ENCODE measurements around the gene EGF.

EGF gene

DNA sequence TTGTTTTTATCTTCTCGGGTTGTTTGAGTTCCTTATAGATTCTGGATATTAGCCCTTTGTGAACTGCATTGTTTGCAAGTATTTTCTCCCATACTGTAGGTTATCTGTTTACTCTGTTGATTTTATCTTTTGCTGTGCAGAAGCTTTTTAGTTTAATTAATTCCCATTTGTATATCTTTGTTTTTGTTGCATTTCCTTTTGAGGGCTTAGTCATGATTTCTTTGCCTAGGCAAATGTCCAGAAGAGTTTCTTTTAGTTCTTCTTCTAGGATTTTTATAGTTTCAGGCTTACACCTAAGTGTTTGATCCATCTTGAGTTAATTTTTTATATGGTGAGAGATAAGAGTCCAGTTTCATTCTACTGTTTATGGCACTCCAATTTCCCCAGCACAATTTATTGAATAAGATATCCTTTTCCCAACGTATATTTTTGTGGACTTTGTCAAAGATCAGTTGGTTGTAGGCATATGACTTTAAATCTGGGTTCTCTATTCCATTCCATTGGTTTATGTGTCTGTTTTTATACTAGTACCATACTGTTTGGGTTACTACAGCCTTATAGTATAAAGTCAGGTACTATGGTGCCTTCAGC, 54.3 kb downstream of the EGF start:
- no peak for DNase-seq

GRCh38 chr4:109967798-109968520, 55.3 kb downstream of the EGF start:
- no peak for DNase-seq

GRCh38 chr4:109969087-109969486, 56.4 kb downstream of the EGF start:
- DNase-seq, result no peak

DNA sequence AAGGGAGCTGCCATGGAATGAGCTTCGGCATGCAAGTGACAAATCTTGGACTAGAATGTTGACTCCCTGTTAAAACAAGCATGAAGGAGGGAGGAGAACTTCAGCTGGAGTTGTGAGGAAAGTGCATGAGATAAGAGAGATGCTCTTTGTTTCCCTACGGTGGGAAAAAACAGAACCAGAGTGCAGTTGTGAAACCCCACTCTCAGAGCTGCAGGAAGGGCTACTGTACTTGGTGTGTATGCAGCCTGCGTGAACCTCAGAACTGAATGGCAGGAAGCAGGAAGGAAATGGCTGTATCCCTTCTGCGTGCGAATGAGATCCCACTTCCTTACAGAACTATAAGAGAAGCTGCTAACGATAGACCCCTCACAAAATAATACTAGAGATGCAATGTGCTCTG, 57.2 kb downstream of the EGF start:
- DNase-seq, result no peak

- no peak for DNase-seq
These were observed 60.3 kb downstream of the EGF start for GRCh38 chr4:109972786-109973528.

DNA sequence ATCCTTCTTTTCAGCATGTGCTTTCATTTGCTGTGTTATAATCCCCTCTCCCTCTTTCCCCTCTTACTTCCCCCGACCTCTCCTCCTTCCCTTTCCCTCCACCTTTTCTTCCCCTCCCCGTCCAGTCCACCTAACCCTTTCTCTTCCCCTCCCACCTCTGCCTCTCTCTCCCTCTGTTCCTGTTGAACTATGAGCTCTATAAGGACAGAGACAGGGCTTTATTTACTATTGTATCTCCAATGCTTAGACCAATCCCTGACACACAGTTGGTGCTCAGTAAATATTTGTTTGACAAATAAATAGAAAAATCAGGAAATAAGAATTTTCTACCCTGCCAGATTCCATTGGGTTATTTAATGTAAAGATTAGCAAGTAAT, 60.8 kb downstream of the EGF start:
- no peak for DNase-seq

- DNase-seq, result no peak
These were observed 63.5 kb downstream of the EGF start for GRCh38 chr4:109976189-109976588.

DNA sequence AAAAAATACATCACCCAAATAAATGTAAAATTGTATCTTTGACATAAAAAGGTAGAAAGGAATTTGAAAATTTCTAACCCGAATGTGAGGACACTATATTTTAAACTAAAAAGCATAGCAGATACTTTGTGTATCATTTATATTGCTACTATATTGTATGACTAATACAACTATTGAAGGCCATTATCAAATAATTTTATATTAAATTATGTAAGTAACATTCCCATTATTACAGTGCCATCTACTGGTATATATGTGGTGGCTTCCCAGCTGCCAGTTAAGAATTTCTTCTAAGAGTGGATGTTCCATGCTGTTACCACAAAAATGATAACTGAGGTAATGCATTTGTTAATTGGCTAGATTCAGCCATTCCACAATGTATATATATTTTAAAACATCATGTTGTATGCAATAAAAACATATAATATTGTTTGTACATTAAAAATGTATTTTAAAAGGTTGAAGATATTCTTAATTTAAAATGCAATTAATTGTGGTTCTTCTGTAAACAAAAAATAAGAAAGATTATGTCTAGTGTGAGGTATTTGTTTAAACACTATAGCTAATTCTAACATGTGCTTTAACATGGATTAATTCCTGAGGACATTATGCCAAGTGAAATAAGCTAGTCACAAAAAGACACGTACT, 65.3 kb downstream of the EGF start:
- no peak for DNase-seq

- DNase-seq, result no peak
These were observed 66.2 kb downstream of the EGF start for GRCh38 chr4:109978704-109979454.

- no peak for DNase-seq
These were observed 67.4 kb downstream of the EGF start for GRCh38 chr4:109979920-109980717.

GRCh38 chr4:109981936-109982335, 69.3 kb downstream of the EGF start:
- DNase-seq, result no peak

DNA sequence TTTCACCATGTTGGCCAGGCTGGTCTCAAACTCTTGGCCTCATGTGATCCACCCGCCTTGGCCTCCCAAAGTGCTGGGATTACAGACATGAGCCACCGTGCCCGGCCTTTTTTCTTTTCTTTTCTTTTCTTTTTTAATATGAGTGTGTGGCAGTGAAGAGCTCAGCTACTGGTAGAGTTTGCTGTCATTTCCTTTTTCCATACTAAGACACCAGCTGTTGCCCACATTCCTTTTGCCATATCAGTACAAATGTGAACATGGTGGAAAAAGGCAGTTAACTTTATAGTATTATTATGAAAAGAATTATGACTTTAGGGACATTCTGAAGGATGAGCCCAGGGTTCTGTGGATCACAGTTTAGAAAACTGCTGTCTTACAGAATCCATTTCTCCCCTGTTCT, 69.8 kb downstream of the EGF start:
- no peak for DNase-seq

DNA sequence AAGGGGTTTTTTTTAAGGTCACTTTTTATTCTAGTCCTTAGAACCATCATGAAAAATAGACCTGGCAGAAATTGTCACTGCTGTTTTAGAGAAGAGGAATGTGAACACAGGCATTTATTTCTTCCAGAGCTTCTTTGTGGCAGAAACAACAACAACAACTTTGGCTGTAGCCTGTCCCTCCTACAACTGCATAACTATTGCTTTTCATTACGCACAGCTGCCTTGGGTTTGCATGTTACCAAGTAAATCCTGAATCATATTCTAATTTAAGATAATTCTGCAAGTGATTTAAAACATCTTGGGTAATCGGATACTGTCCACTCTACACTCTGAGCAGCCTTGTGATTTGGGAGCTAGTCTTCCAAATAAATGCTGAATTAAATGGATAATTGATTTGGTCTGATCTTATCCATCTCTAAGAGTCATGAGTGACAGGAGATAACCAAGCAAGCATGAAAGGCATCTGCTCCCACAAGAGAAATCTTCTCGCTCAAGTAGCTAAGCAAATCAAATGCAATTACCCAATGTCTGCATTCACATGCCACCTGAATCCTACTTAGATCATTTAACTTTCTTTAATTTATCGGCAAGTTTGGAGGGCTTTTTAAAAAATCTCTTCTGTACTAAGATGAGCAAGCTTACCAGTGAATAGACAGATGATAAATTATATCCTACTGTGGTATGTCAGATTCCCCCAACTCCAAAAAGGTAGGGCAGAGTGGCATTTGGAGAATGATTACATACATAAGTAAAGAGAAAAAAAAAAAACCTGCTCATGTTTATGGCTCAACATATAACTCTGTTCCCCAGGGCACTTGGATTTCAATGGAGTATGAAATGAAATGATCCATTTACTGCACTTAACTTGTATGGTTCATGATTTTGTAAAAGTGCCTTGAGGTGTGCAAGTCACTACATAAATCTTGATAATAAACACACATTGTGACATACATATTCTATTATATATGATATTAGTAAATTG, 73.6 kb downstream of the EGF start:
- DNase-seq, result no peak

- DNase-seq, result no peak
These were observed 76.4 kb downstream of the EGF start for GRCh38 chr4:109989044-109989443.

DNA sequence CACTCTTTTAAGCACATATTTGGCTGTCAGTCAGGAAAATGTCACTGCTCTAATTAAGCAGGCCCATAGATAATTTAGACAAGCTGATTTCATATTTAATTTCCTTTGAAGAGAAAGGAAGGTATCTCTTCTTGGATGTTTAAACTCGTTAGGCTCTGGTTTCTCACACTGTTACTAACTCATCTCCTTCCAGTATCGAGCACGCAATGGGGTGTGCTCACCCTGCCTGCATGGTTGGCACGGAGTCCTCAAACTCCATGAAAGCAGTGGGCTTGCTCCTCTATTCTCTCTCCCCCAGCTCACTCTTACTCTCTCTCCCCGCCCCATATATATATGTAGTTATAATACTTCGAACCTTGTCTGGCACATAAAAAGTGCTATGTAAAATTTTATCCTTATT, 76.9 kb downstream of the EGF start:
- no peak for DNase-seq

DNA sequence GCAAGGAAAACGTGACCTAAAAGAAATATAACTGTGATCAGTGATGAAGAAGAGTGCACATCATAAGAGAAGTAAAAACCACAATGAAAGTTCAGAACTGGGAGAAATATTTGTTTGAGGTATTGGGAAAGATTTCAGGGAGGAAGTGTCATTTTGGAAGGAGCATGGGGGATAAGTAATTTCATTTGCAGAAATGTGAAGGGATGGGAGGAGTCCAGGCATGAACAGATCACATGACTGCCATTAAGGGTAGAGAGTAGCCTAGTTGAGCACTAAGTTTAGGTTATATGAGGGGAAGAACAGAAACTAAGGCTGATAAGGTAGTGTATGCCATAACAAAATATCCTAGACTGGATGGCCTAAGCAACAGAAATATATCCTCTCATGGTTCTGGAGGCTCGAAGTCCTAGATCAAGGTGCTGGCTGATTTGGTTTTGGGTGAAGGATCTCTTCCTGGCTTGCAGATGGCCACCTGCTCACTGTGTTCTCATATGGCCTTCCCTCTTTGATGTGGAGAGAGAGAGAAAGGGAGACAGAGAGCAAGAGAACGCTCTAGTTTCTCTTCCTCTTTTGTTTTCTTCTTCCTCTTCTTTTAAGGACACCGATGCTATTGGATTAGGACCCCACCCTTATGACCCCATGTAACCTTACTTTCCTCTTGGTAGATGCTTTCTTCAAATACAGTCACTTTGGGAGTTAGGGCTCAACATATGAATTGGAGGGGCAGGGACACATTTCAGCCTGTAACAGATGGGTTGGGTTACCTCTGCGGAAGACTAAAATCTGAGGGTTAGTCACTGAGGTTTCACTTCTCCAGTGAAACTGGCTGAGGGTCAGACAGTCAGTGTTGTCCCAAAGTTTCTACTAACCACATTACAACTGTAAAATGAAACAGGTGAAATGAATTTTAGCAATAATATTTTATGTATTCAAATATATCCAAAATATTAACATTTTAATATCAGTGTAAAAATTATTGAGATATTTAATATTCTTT, 77.9 kb downstream of the EGF start:
- no peak for DNase-seq

- DNase-seq, result no peak
These were observed 80.4 kb downstream of the EGF start for GRCh38 chr4:109993116-109993515.

DNA sequence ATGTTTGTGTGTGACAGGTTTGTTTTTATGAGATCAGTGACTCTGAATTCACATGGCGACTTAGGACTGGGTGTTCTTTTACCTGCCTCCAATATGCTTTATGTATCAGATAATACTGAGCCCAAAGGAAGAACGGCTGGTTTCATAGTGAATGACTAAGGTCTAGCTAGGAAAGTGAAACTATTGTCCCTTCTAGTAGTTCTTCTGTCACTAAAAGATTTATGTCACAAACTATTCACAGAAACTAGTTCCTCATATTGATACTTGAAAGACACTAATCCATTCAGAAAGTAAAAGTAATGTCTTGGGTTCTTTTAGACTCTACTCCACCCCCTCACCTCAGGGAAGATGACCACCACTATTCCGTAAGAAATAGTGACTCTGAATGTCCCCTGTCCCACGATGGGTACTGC, 81.7 kb downstream of the EGF start:
- no peak for DNase-seq

GRCh38 chr4:109996526-109996925, 83.8 kb downstream of the EGF start:
- DNase-seq, result no peak
